Astrocyte (in vitro differentiated cells and primary cell): ENCODE results near the gene SERPINA5. TPM values are rescaled to one million over a fixed set of nuclear protein-coding genes. Genes with fewer than 3 reads are reported as not detected.

Source experiments
- DNase-seq: peaks from one replicate; pipeline ENCODE4 v3.0.0-alpha.2; 2010; ENCODE audit warnings: low read depth
- FAIRE-seq: peaks from 2 replicates; lab custom pipeline; 2011; peaks lifted over from hg19 to GRCh38; lab: Jason Lieb, UNC
- H2AFZ ChIP-seq: 2 replicates; pipeline ENCODE4 v1.6.0; 2012; ENCODE audit warnings: low read depth, low read length, inconsistent platforms
- H3K27ac ChIP-seq: 2 replicates; pipeline ENCODE4 v1.5.1; 2011; ENCODE audit warnings: low read depth, low read length, inconsistent platforms
- H3K27me3 ChIP-seq: 2 replicates; pipeline ENCODE4 v1.6.0; 2011; ENCODE audit warnings: low read length, inconsistent platforms; ENCODE audit not compliant: insufficient read depth
- H3K36me3 ChIP-seq: 2 replicates; pipeline ENCODE4 v1.5.1; 2011; ENCODE audit warnings: low read length, inconsistent platforms; ENCODE audit not compliant: insufficient read depth
- H3K4me1 ChIP-seq: 2 replicates; pipeline ENCODE4 v1.5.1; 2011; ENCODE audit warnings: low read length, inconsistent platforms; ENCODE audit not compliant: insufficient read depth
- H3K4me2 ChIP-seq: 2 replicates; pipeline ENCODE4 v1.6.0; 2012; ENCODE audit warnings: low read length, inconsistent platforms
- H3K4me3 ChIP-seq: 2 replicates; pipeline ENCODE4 v1.5.1; 2011; ENCODE audit warnings: low read depth, mild to moderate bottlenecking, low read length, inconsistent platforms; ENCODE audit not compliant: insufficient read depth
- H3K79me2 ChIP-seq: 2 replicates; pipeline ENCODE4 v1.6.0; 2012; ENCODE audit warnings: mild to moderate bottlenecking, low read length, inconsistent platforms; ENCODE audit not compliant: insufficient read depth
- H3K9ac ChIP-seq: 2 replicates; pipeline ENCODE4 v1.6.0; 2012; ENCODE audit warnings: mild to moderate bottlenecking, low read length, inconsistent platforms
- H3K9me3 ChIP-seq: 2 replicates; pipeline ENCODE4 v1.5.1; 2012; ENCODE audit warnings: low read depth, mild to moderate bottlenecking, low read length, inconsistent platforms; ENCODE audit not compliant: insufficient read depth
- H4K20me1 ChIP-seq: 2 replicates; pipeline ENCODE4 v1.6.0; 2012; ENCODE audit warnings: low read length, inconsistent platforms; ENCODE audit not compliant: insufficient read depth
- H3K27ac Mint-ChIP-seq: one replicate; pipeline ENCODE4 v1.8.0; 2021; ENCODE audit warnings: mild to moderate bottlenecking, mixed read lengths; ENCODE audit not compliant: unreplicated experiment
- H3K27me3 Mint-ChIP-seq: one replicate; pipeline ENCODE4 v1.8.0; 2021; ENCODE audit warnings: low read depth, mixed read lengths; ENCODE audit not compliant: unreplicated experiment
- H3K36me3 Mint-ChIP-seq: one replicate; pipeline ENCODE4 v1.8.0; 2021; ENCODE audit warnings: low read depth, mixed read lengths; ENCODE audit not compliant: unreplicated experiment
- H3K4me1 Mint-ChIP-seq: one replicate; pipeline ENCODE4 v1.8.0; 2021; ENCODE audit warnings: low read depth, mixed read lengths; ENCODE audit not compliant: unreplicated experiment
- H3K4me3 Mint-ChIP-seq: one replicate; pipeline ENCODE4 v1.8.0; 2021; ENCODE audit warnings: mild to moderate bottlenecking, moderate library complexity, mixed read lengths; ENCODE audit not compliant: unreplicated experiment
- H3K9me3 Mint-ChIP-seq: one replicate; pipeline ENCODE4 v1.8.0; 2021; ENCODE audit warnings: mild to moderate bottlenecking, mixed read lengths; ENCODE audit not compliant: unreplicated experiment
- EZH2 ChIP-seq: IDR thresholded peaks from 2 replicates; pipeline ENCODE4 v1.6.1; 2012; ENCODE audit warnings: mild to moderate bottlenecking, low read length, inconsistent platforms; ENCODE audit not compliant: insufficient read depth
- total RNA-seq: library from RNA; stranded (reverse); gene quantifications from 2 replicates; pipeline ENCODE4 v1.2.1, GENCODE V29; 2021
- TF ChIP-seq, protein P1 (sequence below): IDR thresholded peaks from 2 replicates; pipeline ENCODE4 v1.5.1; 2011; ENCODE audit warnings: low read depth, mild to moderate bottlenecking, inconsistent platforms, low read length, moderate library complexity; ENCODE audit not compliant: insufficient read depth

Gene SERPINA5
- total RNA-seq, 1 donor from 2014 or later, result 0.23 TPM

GRCh38 chr14:94573475-94574277, 7.5 kb upstream of the SERPINA5 start:
- peaks cover 12% of the 10 kb centered on the region for H3K27me3 Mint-ChIP-seq
- no peaks in the 10 kb centered on the region for H3K79me2 ChIP-seq
- no peak overlapping the region for H3K4me3 ChIP-seq
- no peaks in the 10 kb centered on the region for H4K20me1 ChIP-seq
- DNase-seq (no peak), FAIRE-seq (no peak)
- H3K9ac ChIP-seq, result no peak overlapping the region
- TF ChIP-seq, protein P1, sequence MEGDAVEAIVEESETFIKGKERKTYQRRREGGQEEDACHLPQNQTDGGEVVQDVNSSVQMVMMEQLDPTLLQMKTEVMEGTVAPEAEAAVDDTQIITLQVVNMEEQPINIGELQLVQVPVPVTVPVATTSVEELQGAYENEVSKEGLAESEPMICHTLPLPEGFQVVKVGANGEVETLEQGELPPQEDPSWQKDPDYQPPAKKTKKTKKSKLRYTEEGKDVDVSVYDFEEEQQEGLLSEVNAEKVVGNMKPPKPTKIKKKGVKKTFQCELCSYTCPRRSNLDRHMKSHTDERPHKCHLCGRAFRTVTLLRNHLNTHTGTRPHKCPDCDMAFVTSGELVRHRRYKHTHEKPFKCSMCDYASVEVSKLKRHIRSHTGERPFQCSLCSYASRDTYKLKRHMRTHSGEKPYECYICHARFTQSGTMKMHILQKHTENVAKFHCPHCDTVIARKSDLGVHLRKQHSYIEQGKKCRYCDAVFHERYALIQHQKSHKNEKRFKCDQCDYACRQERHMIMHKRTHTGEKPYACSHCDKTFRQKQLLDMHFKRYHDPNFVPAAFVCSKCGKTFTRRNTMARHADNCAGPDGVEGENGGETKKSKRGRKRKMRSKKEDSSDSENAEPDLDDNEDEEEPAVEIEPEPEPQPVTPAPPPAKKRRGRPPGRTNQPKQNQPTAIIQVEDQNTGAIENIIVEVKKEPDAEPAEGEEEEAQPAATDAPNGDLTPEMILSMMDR, result no peak
- no peak for TF ChIP-seq EZH2
- no peak overlapping the region for H3K27ac Mint-ChIP-seq
- no peak overlapping the region for H3K27ac ChIP-seq
- H3K27me3 ChIP-seq, result no peaks in the 10 kb centered on the region
- H3K9me3 ChIP-seq, result no peaks in the 10 kb centered on the region
- no peak overlapping the region for H3K4me3 Mint-ChIP-seq
- H3K9me3 Mint-ChIP-seq, result no peaks in the 10 kb centered on the region
- no peaks in the 10 kb centered on the region for H3K36me3 Mint-ChIP-seq
- no peaks in the 10 kb centered on the region for H3K4me1 Mint-ChIP-seq
- no peaks in the 10 kb centered on the region for H3K36me3 ChIP-seq
- H3K4me1 ChIP-seq, result peaks cover 19% of the 10 kb centered on the region
- no peak overlapping the region for H3K4me2 ChIP-seq
- H2AFZ ChIP-seq, result no peak overlapping the region

DNA sequence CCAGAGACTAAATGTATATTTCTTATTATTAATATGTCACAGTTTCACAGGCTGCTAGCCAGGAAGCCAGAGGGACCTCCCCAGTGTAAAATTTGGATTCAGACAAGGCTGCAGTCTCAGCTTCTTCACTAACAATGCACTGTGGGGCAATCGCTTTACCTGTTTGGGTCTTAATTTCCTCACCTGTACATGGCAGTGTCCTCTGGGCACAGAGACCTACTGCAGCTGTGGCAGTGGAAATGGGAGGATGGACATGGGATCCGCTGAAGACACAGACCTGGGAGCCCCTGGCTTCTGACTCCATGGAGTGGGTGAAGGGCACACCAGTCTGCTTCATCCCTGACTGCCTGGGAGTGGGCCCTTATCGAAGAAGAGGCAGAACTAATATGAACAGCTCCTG, 6.9 kb upstream of the SERPINA5 start:
- Mint-ChIP-seq H3K27ac (no peak overlapping the region), H3K4me1 (no peaks in the 10 kb centered on the region), H3K36me3 (no peaks in the 10 kb centered on the region), H3K27me3 (peaks cover 16% of the 10 kb centered on the region), H3K4me3 (no peak overlapping the region), H3K9me3 (no peaks in the 10 kb centered on the region)
- Histone ChIP-seq H3K27me3 (no peaks in the 10 kb centered on the region), H2AFZ (no peak overlapping the region), H3K9me3 (no peaks in the 10 kb centered on the region), H3K79me2 (no peaks in the 10 kb centered on the region), H3K27ac (no peak overlapping the region), H3K36me3 (no peaks in the 10 kb centered on the region), H3K9ac (no peak overlapping the region), H3K4me1 (peaks cover 19% of the 10 kb centered on the region), H3K4me2 (no peak overlapping the region), H4K20me1 (no peaks in the 10 kb centered on the region), H3K4me3 (no peak overlapping the region)
- DNase-seq (no peak), FAIRE-seq (no peak)
- no peak for TF ChIP-seq EZH2
- TF ChIP-seq, protein P1, result no peak
